Left ventricle myocardium inferior (tissue), 1 donor: ENCODE results near the gene SNX19. TPM values are rescaled to one million over a fixed set of nuclear protein-coding genes. Genes with fewer than 3 reads are reported as not detected.

Experiments
- DNase-seq: peaks from one replicate; pipeline ENCODE4 v3.0.0-alpha.2; 2020
- H3K27ac ChIP-seq: fragments of 200-600 bp; replicated peaks from 2 replicates; pipeline ENCODE4 v1.8.0; 2021
- H3K27me3 ChIP-seq: fragments of 200-600 bp; 2 replicates; pipeline ENCODE4 v1.8.0; 2021; ENCODE audit warnings: low read depth
- H3K36me3 ChIP-seq: fragments of 200-600 bp; 2 replicates; pipeline ENCODE4 v1.8.0; 2021
- H3K4me1 ChIP-seq: fragments of 200-600 bp; 2 replicates; pipeline ENCODE4 v1.8.0; 2021
- H3K4me3 ChIP-seq: fragments of 200-600 bp; 2 replicates; pipeline ENCODE4 v1.8.0; 2021; ENCODE audit warnings: mild to moderate bottlenecking, moderate library complexity
- H3K9me3 ChIP-seq: fragments of 200-600 bp; replicated peaks from 2 replicates; pipeline ENCODE4 v1.8.0; 2021
- intact Hi-C: fragments of 100-400 bp; cut with micrococcal nuclease; formaldehyde crosslinking; loops from one replicate; pipeline ENCODE4 v1.11.0; 2022
- total RNA-seq: library from RNA; stranded (reverse); fragmentation: NEBNext Ultra II Directional; extraction: Animal tissue kit (Norgen Biotek cat#: 25700); gene quantifications from one replicate; pipeline ENCODE4 v1.2.1, GENCODE V29; 2021
- TF ChIP-seq, protein P1 (sequence below): fragments of 200-600 bp; IDR thresholded peaks from 2 replicates; pipeline ENCODE4 v1.8.0; 2021; ENCODE audit warnings: antibody characterized with exemption, mild to moderate bottlenecking, borderline replicate concordance
- donor health status: DM: no; HTN: yes; CAD: no; lungs with severe emphysema.

Gene SNX19
- total RNA-seq, 1 donor from 2014 or later = 56.0 TPM

DNA sequence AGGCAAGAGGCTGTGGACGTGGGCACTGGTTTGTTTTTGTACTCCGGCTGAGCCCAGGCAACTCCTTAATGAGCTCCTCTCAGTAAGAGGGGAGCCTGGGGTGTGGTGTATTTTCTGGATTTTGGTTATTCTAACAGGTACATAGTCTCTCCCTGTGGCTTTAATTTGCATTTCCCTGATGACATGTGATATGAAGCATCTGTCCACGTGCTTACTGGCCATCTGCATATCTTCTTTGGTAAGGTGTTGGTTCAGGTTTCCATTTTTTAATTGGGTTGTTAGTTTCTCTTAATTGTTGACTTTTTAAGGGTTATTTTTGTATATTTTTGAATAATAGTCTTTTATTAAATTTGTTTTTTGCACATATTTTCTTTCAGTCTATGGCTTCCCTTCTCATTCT, 30.8 kb upstream of the SNX19 start:
- TF ChIP-seq, protein P1, sequence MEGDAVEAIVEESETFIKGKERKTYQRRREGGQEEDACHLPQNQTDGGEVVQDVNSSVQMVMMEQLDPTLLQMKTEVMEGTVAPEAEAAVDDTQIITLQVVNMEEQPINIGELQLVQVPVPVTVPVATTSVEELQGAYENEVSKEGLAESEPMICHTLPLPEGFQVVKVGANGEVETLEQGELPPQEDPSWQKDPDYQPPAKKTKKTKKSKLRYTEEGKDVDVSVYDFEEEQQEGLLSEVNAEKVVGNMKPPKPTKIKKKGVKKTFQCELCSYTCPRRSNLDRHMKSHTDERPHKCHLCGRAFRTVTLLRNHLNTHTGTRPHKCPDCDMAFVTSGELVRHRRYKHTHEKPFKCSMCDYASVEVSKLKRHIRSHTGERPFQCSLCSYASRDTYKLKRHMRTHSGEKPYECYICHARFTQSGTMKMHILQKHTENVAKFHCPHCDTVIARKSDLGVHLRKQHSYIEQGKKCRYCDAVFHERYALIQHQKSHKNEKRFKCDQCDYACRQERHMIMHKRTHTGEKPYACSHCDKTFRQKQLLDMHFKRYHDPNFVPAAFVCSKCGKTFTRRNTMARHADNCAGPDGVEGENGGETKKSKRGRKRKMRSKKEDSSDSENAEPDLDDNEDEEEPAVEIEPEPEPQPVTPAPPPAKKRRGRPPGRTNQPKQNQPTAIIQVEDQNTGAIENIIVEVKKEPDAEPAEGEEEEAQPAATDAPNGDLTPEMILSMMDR = no peak
- H3K9me3 ChIP-seq = no peaks in the 10 kb centered on the region
- H3K27me3 ChIP-seq = peaks cover 6% of the 10 kb centered on the region
- no peak overlapping the region for H3K27ac ChIP-seq
- no peak overlapping the region for H3K4me3 ChIP-seq
- DNase-seq = no peak
- H3K4me1 ChIP-seq = peaks cover 20% of the 10 kb centered on the region
- intact Hi-C loops = no loop called here
- no peaks in the 10 kb centered on the region for H3K36me3 ChIP-seq

DNA sequence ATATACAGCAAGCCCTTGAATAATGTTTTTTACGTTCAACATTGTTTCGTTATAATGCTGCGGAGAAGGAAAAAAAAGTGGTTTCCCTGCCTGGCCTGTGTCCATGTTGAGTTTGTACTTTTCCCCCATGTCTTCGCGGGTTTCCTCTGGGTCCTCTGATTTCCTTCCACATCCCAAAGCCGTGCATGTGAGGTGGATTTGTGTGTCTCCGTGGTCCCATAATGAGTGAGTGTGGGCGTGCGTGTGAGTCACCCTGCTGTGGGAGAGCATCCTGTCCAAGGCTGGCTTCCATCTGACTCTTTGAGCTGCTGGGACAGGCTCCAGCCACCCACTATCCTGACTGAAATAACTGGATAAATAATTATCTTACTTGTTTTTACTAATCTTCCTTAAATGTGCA, 29.6 kb upstream of the SNX19 start:
- Histone ChIP-seq H3K36me3 (no peaks in the 10 kb centered on the region), H3K27me3 (peaks cover 6% of the 10 kb centered on the region), H3K27ac (peak overlapping the region; percentile 42), H3K4me1 (peaks cover 20% of the 10 kb centered on the region), H3K9me3 (no peaks in the 10 kb centered on the region), H3K4me3 (no peak overlapping the region)
- peak; percentile 52 for DNase-seq
- intact Hi-C loops = no loop called here
- TF ChIP-seq, protein P1 = no peak

DNA sequence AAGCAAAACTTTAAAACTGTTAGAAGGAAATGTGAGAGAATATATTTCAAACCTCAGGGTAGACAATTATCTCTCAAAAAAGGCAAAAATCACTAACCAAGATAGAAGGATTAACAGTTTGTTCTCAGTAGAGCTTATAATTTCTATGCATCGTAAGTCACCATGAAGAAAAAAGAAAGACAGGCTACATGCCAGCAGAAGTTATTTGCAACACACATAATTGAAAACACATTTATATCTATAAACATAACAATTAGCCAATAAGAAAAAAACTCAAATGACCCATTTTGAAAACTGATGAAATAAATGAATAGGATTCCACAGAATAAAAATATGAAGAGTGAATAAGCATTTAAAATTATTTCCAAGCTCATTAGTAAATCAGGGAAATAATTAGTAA, 24.4 kb upstream of the SNX19 start:
- H3K27me3 ChIP-seq = peaks cover 7% of the 10 kb centered on the region
- intact Hi-C loops = no loop called here
- DNase-seq = no peak
- no peak overlapping the region for H3K27ac ChIP-seq
- no peaks in the 10 kb centered on the region for H3K36me3 ChIP-seq
- H3K9me3 ChIP-seq = peaks cover 6% of the 10 kb centered on the region
- TF ChIP-seq, protein P1 = no peak
- H3K4me1 ChIP-seq = peaks cover 4% of the 10 kb centered on the region
- H3K4me3 ChIP-seq = no peak overlapping the region

DNA sequence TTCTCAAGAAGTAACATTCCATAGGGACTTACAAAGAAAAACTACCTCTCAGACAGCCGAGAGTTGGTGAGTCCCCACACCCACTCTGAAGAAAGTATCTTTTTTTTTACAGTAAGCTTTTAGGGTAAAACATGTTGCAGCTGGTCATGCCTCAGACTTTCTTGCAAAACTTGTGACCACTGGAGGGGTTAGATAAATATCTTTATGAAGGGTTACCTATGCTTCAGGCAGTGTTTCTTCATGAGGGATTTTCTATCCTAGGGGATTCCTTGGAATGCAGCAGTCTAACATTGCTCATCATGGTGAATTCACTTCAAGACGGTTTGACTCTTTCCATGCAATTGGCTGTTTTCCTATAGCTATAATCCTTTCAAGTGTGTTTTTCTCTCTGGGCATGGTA, 20.8 kb upstream of the SNX19 start:
- TF ChIP-seq, protein P1 = no peak
- no peak for DNase-seq
- H3K4me3 ChIP-seq = no peak overlapping the region
- peaks cover 8% of the 10 kb centered on the region for H3K9me3 ChIP-seq
- H3K27ac ChIP-seq = no peak overlapping the region
- intact Hi-C loops = no loop called here
- H3K27me3 ChIP-seq = peaks cover 7% of the 10 kb centered on the region
- no peaks in the 10 kb centered on the region for H3K4me1 ChIP-seq
- H3K36me3 ChIP-seq = no peaks in the 10 kb centered on the region

DNA sequence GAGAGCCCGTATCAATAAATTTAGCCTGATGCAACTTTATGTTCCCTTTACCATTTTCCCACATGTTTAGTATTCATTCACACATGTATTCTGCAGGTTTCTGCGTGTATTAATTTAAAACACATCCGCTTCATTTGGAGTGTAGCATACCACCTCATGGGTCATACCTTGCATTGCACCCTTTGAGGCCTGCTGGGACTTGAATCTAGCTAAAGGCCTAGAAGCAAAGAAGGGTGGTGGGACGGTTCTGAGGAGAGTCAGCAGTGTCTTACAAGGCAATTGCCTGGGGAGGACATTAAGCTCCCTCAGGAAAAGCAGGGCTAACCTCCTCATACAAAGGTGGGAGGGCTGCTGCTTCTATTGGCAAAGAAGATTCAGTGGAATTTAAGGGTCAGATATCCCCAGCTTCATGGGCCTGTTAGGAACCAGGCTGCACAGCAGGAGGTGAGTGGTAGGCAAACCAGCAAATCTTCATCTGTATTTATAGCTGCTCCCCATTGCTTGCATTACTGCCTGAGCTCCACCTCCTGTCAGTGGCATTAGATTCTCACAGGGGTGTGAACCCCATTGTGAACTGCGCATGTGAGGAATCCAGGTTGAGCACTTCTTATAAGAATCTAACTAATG, 15.9 kb upstream of the SNX19 start:
- TF ChIP-seq, protein P1 = no peak
- H3K4me1 ChIP-seq = no peaks in the 10 kb centered on the region
- DNase-seq = no peak
- H3K4me3 ChIP-seq = no peak overlapping the region
- no peaks in the 10 kb centered on the region for H3K36me3 ChIP-seq
- H3K9me3 ChIP-seq = peaks cover 8% of the 10 kb centered on the region
- intact Hi-C loops = no loop called here
- no peak overlapping the region for H3K27ac ChIP-seq
- no peaks in the 10 kb centered on the region for H3K27me3 ChIP-seq
